B cell (primary cell): Measurements from ENCODE around the gene MRPL47. TPM values are rescaled to one million over a fixed set of nuclear protein-coding genes. Genes with fewer than 3 reads are reported as not detected.

ENCODE experiments used
- ATAC-seq: fragments of 200-7000 bp; cut with Tn5 transposase; one replicate; pipeline ENCODE4 v1.10.0; 2021; ENCODE audit warnings: low read depth, mild to moderate bottlenecking, moderate number of reproducible peaks, moderate library complexity
- CTCF ChIA-PET: fragments of 350-600 bp; sonication (Branson Sonifier 250); formaldehyde crosslinking; loops from one replicate; lab custom pipeline; 2021; ENCODE audit warnings: antibody characterized with exemption, inconsistent platforms; lab: Charles Lee
- POLR2A ChIA-PET: fragments of 350-600 bp; sonication (Branson Sonifier 250); formaldehyde crosslinking; loops from one replicate; lab custom pipeline; 2021; ENCODE audit warnings: antibody characterized with exemption; lab: Charles Lee
- DNase-seq: peaks from one replicate; pipeline ENCODE4 v3.0.0; 2013
- H2AFZ ChIP-seq: 2 replicates; pipeline ENCODE4 v1.6.1; 2012; ENCODE audit warnings: mild to moderate bottlenecking, low read depth, low read length; ENCODE audit not compliant: insufficient read depth, poor library complexity, severe bottlenecking
- H3K27ac ChIP-seq, 2 donors: 1 replicate in 1 of 2; 2 replicates in 1 of 2; pipeline ENCODE4 v1.5.1; 2012 to 2013; ENCODE audit warnings: low read length in 2 of 2, mild to moderate bottlenecking in 2 of 2, moderate library complexity in 1 of 2
- H3K27me3 ChIP-seq, 4 experiments: fragments of 200-600 bp in 1 of 4; sonication (generic) in 1 of 4; replicated peaks in 1 of 4; 1 replicate in 2 of 4; 2 replicates in 2 of 4; pipeline versions ENCODE4 v1.6.1 to v1.7.0; 2013 to 2016; ENCODE audit warnings: low read length in 3 of 4, mild to moderate bottlenecking in 2 of 4, mixed read lengths in 1 of 4, moderate library complexity in 1 of 4; ENCODE audit not compliant: insufficient read depth in 4 of 4, control insufficient read depth in 3 of 4; ENCODE audit errors: control extremely low read depth in 1 of 4
- H3K36me3 ChIP-seq, 2 experiments: replicated peaks in 1 of 2; 1 replicate in 1 of 2; 2 replicates in 1 of 2; pipeline versions ENCODE4 v1.6.1 to v1.7.1; 2013; ENCODE audit warnings: low read length in 1 of 2; ENCODE audit not compliant: insufficient read depth in 2 of 2, control insufficient read depth in 1 of 2; ENCODE audit errors: control extremely low read depth in 1 of 2, extremely low read depth in 1 of 2
- H3K4me1 ChIP-seq, 2 donors: fragments of 200-600 bp in 1 of 2; sonication (generic) in 1 of 2; 1 replicate in 1 of 2; 2 replicates in 1 of 2; pipeline versions ENCODE4 v1.5.1 to v1.6.1; 2013 to 2017; ENCODE audit warnings: low read length in 2 of 2; ENCODE audit not compliant: control insufficient read depth in 2 of 2, insufficient read depth in 2 of 2
- H3K4me2 ChIP-seq: replicated peaks from 2 replicates; pipeline ENCODE3; 2012; ENCODE audit warnings: mild to moderate bottlenecking, low read depth, low read length; ENCODE audit not compliant: poor library complexity, severe bottlenecking
- H3K4me3 ChIP-seq, 5 experiments: fragments of 200-600 bp in 1 of 5; sonication (generic) in 1 of 5; 1 replicate in 3 of 5; 2 replicates in 2 of 5; pipeline versions ENCODE4 v1.5.1 to v1.7.0; 2011 to 2016; ENCODE audit warnings: low read length in 4 of 5, mild to moderate bottlenecking in 4 of 5, low read depth in 2 of 5, control low read depth in 1 of 5, moderate library complexity in 1 of 5; ENCODE audit not compliant: insufficient read depth in 1 of 5; ENCODE audit errors: control extremely low read depth in 1 of 5, extremely low read depth in 1 of 5
- H3K79me2 ChIP-seq: fragments of 200-600 bp; sonication (generic); one replicate; pipeline ENCODE4 v1.6.0; 2016; ENCODE audit warnings: low read length; ENCODE audit not compliant: control insufficient read depth, insufficient read depth
- H3K9ac ChIP-seq: fragments of 200-600 bp; sonication (generic); 2 replicates; pipeline ENCODE4 v1.6.1; 2017; ENCODE audit warnings: mild to moderate bottlenecking, low read length, moderate library complexity
- H3K9me3 ChIP-seq, 3 donors: one replicate each; pipeline versions ENCODE4 v1.6.1 to v1.7.1; 2013; ENCODE audit warnings: low read length in 2 of 3; ENCODE audit not compliant: control insufficient read depth in 2 of 3, insufficient read depth in 1 of 3; ENCODE audit errors: control extremely low read depth in 1 of 3
- H4K20me1 ChIP-seq: 2 replicates; pipeline ENCODE4 v1.6.0; 2012; ENCODE audit warnings: mild to moderate bottlenecking, low read length; ENCODE audit not compliant: insufficient read depth, control insufficient read depth, poor library complexity, severe bottlenecking
- H3K27ac Mint-ChIP-seq: one replicate; pipeline ENCODE4 v1.8.0; 2021; ENCODE audit warnings: mixed read lengths
- H3K27me3 Mint-ChIP-seq: one replicate; pipeline ENCODE4 v1.8.0; 2021; ENCODE audit warnings: mixed read lengths
- H3K4me1 Mint-ChIP-seq: one replicate; pipeline ENCODE4 v1.8.0; 2021; ENCODE audit warnings: mixed read lengths
- H3K4me3 Mint-ChIP-seq: one replicate; pipeline ENCODE4 v1.8.0; 2021; ENCODE audit warnings: mixed read lengths
- H3K9me3 Mint-ChIP-seq: one replicate; pipeline ENCODE4 v1.8.0; 2022; ENCODE audit warnings: mixed read lengths; ENCODE audit not compliant: insufficient read depth
- EZH2 ChIP-seq: IDR thresholded peaks from 2 replicates; pipeline ENCODE4 v1.6.1; 2012; ENCODE audit warnings: borderline replicate concordance, low read depth, mild to moderate bottlenecking, moderate library complexity, low read length; ENCODE audit not compliant: insufficient read depth, poor library complexity, severe bottlenecking
- WGBS: methylation state at CpG from one replicate; pipeline ENCODE4 v1.1.5; 2013; ENCODE audit warnings: missing lambda C conversion rate; ENCODE audit not compliant: insufficient coverage; 5-methylcytosine and 5-hydroxymethylcytosine counted together
- intact Hi-C: fragments of 100-400 bp; cut with micrococcal nuclease; formaldehyde crosslinking; loops from one replicate; pipeline ENCODE4 v1.10.0; 2022
- polyA plus RNA-seq: library from polyadenylated mRNA; depleted of rRNA; stranded (reverse); fragments of >200 nt; gene quantifications from 2 replicates; pipeline ENCODE4 v1.2.3, GENCODE V29; 2012
- total RNA-seq, 2 donors: library from RNA; stranded (reverse); fragments of 120-200 nt in 1 of 2; gene quantifications; 1 replicate in 1 of 2; 2 replicates in 1 of 2; pipeline versions ENCODE4 v1.2.3 to v1.2.4, GENCODE V29; 2013 to 2022
- TF ChIP-seq, protein P1 (sequence below): fragments of 200-600 bp; IDR thresholded peaks from one replicate; pipeline ENCODE4 v1.8.0; 2022; ENCODE audit warnings: antibody characterized with exemption, mild to moderate bottlenecking

Gene MRPL47
- total and polyA plus RNA-seq, 2 donors (not counting 1 experiment from before 2014, with no cell fraction given) = 7.5 to 22.0 TPM

DNA sequence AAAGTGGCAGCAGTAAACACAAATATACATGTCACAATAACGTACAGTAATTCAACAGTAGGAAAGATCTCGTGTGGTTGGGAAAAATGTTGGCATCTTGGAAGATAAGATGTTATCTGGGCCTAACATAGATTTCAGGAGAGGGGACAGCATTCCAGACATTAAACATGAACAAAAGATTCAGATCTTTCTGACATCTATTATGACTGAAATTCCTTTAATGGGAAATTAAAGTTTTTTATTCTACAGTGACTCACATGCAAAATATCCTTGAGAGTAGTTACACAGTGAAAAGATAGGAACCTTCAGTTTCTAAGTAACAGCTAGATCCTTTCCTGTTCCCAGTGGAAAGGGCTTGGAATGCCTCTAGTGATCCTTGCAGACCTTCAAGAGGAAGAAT is 9.4 kb upstream of the MRPL47 start:
- H3K4me1 Mint-ChIP-seq = peaks cover 17% of the 10 kb centered on the region
- CTCF ChIA-PET = no interaction called here

GRCh38 chr3:179610066-179610465 is 5.6 kb upstream of the MRPL47 start:
- ATAC-seq (no peak), DNase-seq (no peak)
- Histone ChIP-seq H3K9ac (no peak overlapping the region), H4K20me1 (no peaks in the 10 kb centered on the region), H3K4me2 (no peak overlapping the region), H3K9me3 (no peaks in the 10 kb centered on the region), H3K36me3 (no peaks in the 10 kb centered on the region), H3K27me3 (no peaks in the 10 kb centered on the region), H3K27ac (no peak overlapping the region), H3K79me2 (peaks cover 69% of the 10 kb centered on the region), H2AFZ (no peak overlapping the region), H3K4me1 (peaks cover 34% of the 10 kb centered on the region in 2 donors), H3K4me3 (no peak overlapping the region)
- intact Hi-C loops = no loop called here
- WGBS = no CpG with 5 or more reads among the region's 4 CpGs
- Mint-ChIP-seq H3K4me3 (no peak overlapping the region), H3K9me3 (no peaks in the 10 kb centered on the region), H3K4me1 (peaks cover 43% of the 10 kb centered on the region), H3K27ac (no peak overlapping the region), H3K27me3 (no peaks in the 10 kb centered on the region)
- ChIA-PET POLR2A (no interaction called here), CTCF (interaction anchor here (1.7 kb wide), 1 partner anchor 40 kb away, joined by 6 read pairs; no protein-coding TSS in a partner anchor)
- TF ChIP-seq EZH2 = no peak
- TF ChIP-seq, protein P1, sequence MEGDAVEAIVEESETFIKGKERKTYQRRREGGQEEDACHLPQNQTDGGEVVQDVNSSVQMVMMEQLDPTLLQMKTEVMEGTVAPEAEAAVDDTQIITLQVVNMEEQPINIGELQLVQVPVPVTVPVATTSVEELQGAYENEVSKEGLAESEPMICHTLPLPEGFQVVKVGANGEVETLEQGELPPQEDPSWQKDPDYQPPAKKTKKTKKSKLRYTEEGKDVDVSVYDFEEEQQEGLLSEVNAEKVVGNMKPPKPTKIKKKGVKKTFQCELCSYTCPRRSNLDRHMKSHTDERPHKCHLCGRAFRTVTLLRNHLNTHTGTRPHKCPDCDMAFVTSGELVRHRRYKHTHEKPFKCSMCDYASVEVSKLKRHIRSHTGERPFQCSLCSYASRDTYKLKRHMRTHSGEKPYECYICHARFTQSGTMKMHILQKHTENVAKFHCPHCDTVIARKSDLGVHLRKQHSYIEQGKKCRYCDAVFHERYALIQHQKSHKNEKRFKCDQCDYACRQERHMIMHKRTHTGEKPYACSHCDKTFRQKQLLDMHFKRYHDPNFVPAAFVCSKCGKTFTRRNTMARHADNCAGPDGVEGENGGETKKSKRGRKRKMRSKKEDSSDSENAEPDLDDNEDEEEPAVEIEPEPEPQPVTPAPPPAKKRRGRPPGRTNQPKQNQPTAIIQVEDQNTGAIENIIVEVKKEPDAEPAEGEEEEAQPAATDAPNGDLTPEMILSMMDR = no peak

More for the DNA sequence above, 9.4 kb upstream of the MRPL47 start:
- H3K9me3 ChIP-seq = no peaks in the 10 kb centered on the region
- H3K79me2 ChIP-seq = peaks cover 49% of the 10 kb centered on the region
- H3K27ac ChIP-seq = no peak overlapping the region
- ATAC-seq (no peak), DNase-seq (no peak)
- peaks cover 3 to 10% of the 10 kb centered on the region in 2 experiments for H3K36me3 ChIP-seq
- TF ChIP-seq, protein P1 = no peak
- no peak for TF ChIP-seq EZH2
- POLR2A ChIA-PET = no interaction called here
- H2AFZ ChIP-seq = no peak overlapping the region
- H3K27me3 ChIP-seq = no peaks in the 10 kb centered on the region
- H4K20me1 ChIP-seq = no peaks in the 10 kb centered on the region
- Mint-ChIP-seq H3K27ac (no peak overlapping the region), H3K9me3 (no peaks in the 10 kb centered on the region), H3K27me3 (no peaks in the 10 kb centered on the region), H3K4me3 (no peak overlapping the region)
- intact Hi-C loops = no loop called here
- peaks cover 7 to 8% of the 10 kb centered on the region in 2 donors for H3K4me1 ChIP-seq
- no peak overlapping the region for H3K4me2 ChIP-seq
- WGBS = no CpG with 5 or more reads among the region's 2 CpGs
- no peak overlapping the region for H3K4me3 ChIP-seq
- H3K9ac ChIP-seq = no peak overlapping the region
